Stimulated activated CD8-positive, alpha-beta memory T cell treated with anti-CD3 and anti-CD28 coated beads, Interleukin-7, amount 100 ng/mL, for 48 hours (primary cell): Measurements from ENCODE around the gene MATK.
"Not testable (repeated sequence)": the region's sequence is repeated elsewhere in the genome, so short reads cannot be mapped to it uniquely, and the experiment has no call there.

Source experiments
- DNase-seq, 2 donors: peaks; one replicate each; pipeline ENCODE4 v3.0.0-alpha.2; 2020; ENCODE audit warnings: low read depth in 1 of 2; ENCODE audit errors: extremely low read depth in 1 of 2

Gene MATK

GRCh38 chr19:3757705-3758104 is 28.5 kb downstream of the MATK start:
- DNase-seq, result not testable (repeated sequence)

- DNase-seq, result no peak
Measured at GRCh38 chr19:3753631-3754410, 32.4 kb downstream of the MATK start.

GRCh38 chr19:3752492-3752891 is 33.7 kb downstream of the MATK start:
- DNase-seq, result no peak

- no peak for DNase-seq
Measured at GRCh38 chr19:3751236-3751635, 34.9 kb downstream of the MATK start.

- no peak for DNase-seq
Measured at GRCh38 chr19:3750211-3750610, 36.0 kb downstream of the MATK start.

GRCh38 chr19:3748965-3749364 is 37.2 kb downstream of the MATK start:
- no peak for DNase-seq

DNA sequence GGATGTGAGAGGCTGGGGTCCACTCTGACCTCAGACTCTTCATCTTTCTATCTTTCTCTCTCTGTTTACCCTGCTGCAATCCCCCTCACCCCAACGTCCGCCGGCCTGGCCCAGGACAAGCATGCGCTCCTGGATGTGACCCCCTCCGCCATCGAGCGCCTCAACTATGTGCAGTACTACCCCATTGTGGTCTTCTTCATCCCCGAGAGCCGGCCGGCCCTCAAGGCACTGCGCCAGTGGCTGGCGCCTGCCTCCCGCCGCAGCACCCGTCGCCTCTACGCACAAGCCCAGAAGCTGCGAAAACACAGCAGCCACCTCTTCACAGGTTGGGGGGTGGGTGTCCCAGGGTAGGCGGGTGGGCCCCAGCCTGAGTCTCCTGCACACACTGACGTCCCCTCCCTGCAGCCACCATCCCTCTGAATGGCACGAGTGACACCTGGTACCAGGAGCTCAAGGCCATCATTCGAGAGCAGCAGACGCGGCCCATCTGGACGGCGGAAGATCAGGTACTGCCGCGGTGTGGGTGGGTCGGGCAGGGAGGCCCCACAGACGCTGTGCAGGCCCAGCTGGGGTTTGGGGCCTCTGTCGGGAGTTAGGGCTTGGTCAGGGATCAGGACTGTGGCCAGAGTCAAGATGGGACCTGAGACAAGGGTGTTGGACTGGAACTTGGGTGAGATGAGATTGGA is 39.7 kb downstream of the MATK start:
- no peak for DNase-seq

- no peak for DNase-seq
Measured at GRCh38 chr19:3745363-3746045, 40.7 kb downstream of the MATK start.

DNA sequence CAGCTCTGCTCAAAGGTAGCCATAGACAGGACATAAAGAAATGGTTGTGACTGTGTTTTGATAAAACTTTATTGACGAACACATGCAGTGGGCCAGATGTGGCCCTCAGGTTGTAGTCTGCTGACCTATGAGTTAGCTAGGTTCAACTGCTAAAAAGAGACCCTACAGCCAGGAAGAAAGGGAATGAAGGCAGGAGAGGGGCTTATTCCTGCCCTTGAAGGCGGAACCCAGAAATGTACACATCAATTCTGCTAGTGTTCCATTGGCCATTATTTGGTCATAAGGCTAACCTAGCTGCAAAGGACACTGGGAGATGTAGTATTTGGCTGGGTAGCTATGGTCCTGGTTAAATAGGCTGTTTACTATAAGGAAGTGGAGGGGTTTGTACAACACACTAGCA is 42.7 kb downstream of the MATK start:
- DNase-seq, result no peak

DNA sequence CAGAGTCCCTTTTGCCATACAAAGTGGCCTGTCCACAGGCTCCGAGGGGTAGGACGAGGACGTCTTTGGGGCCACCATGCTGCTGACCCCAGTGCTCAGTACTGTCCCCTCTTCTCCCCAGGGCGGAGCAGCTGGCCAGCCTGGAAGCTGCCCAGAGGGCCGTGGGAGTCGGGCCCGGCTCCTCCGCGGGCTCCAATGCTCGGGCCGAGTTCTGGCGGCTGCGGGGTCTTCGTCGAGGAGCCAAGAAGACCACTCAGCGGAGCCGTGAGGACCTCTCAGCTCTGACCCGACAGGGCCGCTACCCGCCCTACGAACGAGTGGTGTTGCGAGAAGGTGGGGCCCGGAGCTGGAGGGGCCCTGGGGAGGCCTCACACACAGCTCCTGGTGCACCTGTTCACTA is 45.8 kb downstream of the MATK start:
- no peak for DNase-seq

DNA sequence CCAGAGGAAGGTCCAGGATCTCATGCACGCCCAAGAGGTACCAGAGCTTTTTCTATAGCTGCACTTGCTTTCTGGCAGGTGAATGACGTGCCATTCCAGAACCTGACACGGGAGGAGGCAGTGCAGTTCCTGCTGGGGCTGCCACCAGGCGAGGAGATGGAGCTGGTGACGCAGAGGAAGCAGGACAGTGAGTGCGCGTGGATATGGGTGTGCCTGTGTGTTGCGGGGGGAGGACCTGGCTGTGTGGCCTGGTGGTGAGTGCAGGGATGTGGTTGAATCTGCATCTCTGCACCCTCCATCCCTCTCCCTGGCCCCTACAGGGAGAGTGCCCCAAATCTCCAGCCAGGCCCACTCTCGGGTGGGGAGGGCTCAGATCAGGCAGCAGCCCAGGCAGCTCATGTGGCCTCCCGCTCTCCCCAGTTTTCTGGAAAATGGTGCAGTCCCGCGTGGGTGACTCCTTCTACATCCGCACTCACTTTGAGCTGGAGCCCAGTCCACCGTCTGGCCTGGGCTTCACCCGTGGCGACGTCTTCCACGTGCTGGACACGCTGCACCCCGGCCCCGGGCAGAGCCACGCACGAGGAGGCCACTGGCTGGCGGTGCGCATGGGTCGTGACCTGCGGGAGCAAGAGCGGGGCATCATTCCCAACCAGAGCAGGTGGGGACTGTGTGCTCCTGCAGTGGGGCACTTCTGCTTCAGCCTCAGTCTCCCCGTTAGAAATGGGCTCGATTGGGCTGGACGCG is 47.5 kb downstream of the MATK start:
- DNase-seq, result no peak

- no peak for DNase-seq
Measured at GRCh38 chr19:3737487-3738205, 48.5 kb downstream of the MATK start.

- DNase-seq, result no peak
Measured at GRCh38 chr19:3736106-3736724, 50.0 kb downstream of the MATK start.

DNA sequence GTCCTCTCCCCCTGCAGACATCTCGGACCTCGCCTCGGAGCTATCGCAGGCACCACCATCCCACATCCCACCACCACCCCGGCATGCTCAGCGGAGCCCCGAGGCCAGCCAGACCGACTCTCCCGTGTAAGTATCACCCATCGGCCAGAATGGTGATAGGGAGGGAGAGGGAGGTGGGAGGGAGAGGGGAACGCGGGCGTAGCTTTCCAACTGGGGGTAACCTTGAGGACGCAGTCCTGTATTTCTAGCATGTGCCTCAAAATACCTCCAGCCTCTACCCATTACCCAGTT is 51.9 kb downstream of the MATK start:
- no peak for DNase-seq

GRCh38 chr19:3733549-3734309 is 52.5 kb downstream of the MATK start:
- no peak for DNase-seq

GRCh38 chr19:3732108-3732507 is 54.1 kb downstream of the MATK start:
- DNase-seq, result no peak

DNA sequence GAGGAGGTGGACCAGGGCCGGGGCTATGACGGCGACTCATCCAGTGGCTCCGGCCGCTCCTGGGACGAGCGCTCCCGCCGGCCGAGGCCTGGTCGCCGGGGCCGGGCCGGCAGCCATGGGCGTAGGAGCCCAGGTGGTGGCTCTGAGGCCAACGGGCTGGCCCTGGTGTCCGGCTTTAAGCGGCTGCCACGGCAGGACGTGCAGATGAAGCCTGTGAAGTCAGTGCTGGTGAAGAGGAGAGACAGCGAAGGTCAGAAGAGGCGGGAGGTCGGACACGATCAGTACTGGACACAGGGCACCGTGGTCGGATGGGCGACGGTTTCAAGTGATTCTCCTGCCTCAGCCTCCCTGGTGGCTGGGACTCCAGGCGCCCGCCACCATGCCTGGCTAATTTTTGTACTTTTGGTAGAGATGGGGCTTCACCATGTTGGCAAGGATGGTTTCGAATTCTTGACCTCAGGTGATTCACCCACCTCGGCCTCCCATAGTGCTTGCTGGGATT is 55.7 kb downstream of the MATK start:
- no peak for DNase-seq
